Ectodermal cell (in vitro differentiated cells): Measurements from ENCODE around the gene FSTL3.
"Not testable (repeated sequence)": the region's sequence is repeated elsewhere in the genome, so short reads cannot be mapped to it uniquely, and the experiment has no call there.

Experiments
- H3K27ac ChIP-seq: 2 replicates; pipeline ENCODE4 v1.7.0; 2013; ENCODE audit warnings: mild to moderate bottlenecking, low read depth, low read length; ENCODE audit not compliant: insufficient read depth, poor library complexity, severe bottlenecking
- H3K27me3 ChIP-seq: 2 replicates; pipeline ENCODE4 v1.7.0; 2013; ENCODE audit warnings: mild to moderate bottlenecking, low read length; ENCODE audit not compliant: insufficient read depth, control insufficient read depth, poor library complexity, severe bottlenecking
- H3K36me3 ChIP-seq: one replicate; pipeline ENCODE4 v1.7.0; 2013; ENCODE audit warnings: low read length; ENCODE audit not compliant: control insufficient read depth, insufficient read depth
- H3K4me1 ChIP-seq: one replicate; pipeline ENCODE4 v1.7.0; 2013; ENCODE audit warnings: low read length; ENCODE audit not compliant: control insufficient read depth, insufficient read depth
- H3K4me3 ChIP-seq: 2 replicates; pipeline ENCODE4 v1.7.0; 2013; ENCODE audit warnings: low read depth, low read length, control low read depth; ENCODE audit not compliant: insufficient read depth
- H3K9me3 ChIP-seq: 2 replicates; pipeline ENCODE4 v1.7.0; 2013; ENCODE audit warnings: mild to moderate bottlenecking, low read length, moderate library complexity; ENCODE audit not compliant: control insufficient read depth
- WGBS, 2 experiments: methylation state at CpG; one replicate each; pipeline ENCODE4 v1.1.7; 2013; ENCODE audit warnings: missing lambda C conversion rate in 2 of 2; 5-methylcytosine and 5-hydroxymethylcytosine counted together

The FSTL3 gene

DNA sequence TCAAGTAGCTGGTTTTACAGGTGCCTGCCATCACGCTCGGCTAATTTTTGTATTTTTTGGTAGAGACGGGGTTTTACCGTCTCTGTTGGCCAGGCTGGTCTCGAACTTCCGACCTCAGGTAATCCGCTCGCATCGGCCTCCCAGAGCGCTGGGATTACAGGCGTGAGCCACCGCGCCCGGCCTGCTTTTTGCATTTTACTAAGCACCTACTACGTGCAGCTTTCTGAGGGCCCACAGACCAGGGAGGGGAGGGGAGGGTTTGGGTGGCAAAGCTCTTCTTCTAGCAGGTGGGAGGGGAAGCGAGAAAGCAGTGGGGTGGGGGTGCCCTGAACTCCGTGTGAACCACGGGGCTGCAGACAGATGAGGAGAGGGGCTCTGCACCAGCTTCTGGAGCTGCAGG lies 47.5 kb downstream of the FSTL3 start:
- no peaks in the 10 kb centered on the region for H3K27me3 ChIP-seq
- H3K4me1 ChIP-seq, result peaks cover under 1% of the 10 kb centered on the region
- no peak overlapping the region for H3K27ac ChIP-seq
- H3K36me3 ChIP-seq, result no peaks in the 10 kb centered on the region
- H3K9me3 ChIP-seq, result no peaks in the 10 kb centered on the region
- 91 to 94% methylated on average over 18 of the region's 18 CpGs for WGBS, 2 experiments
- no peak overlapping the region for H3K4me3 ChIP-seq

DNA sequence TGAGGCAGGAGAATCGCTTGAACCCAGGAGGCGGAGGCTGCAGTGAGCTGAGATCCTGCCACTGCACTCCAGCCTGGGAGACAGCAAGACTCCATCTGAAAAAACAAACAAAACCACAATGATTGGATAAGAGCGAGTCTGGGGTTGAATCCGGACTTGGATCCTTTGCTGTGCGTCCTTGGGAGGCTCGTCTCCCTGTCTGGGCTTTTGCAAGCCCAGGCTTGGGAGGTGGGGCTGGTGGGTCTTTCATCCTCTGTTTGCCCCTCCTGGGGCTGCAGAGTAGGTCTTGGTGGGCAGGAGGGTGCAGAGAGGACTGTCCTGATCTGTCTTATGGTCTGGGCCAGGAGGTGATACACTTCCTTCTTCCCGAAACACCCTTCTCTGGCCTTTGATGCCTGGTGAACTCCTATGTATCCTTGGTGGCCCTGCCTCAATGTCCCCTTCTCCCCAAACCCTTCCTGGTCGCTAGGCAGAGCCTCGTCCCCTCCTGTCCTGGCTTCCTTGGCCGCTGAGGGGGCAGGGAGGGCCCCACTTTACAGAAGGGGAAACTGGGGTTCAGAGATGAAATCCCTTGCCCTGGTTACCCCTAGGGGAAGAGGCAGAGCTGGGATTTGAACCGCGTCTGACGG lies 49.4 kb downstream of the FSTL3 start:
- Histone ChIP-seq H3K27ac (no peak overlapping the region), H3K27me3 (no peaks in the 10 kb centered on the region), H3K9me3 (no peaks in the 10 kb centered on the region), H3K4me1 (no peaks in the 10 kb centered on the region), H3K4me3 (no peak overlapping the region), H3K36me3 (no peaks in the 10 kb centered on the region)
- WGBS, 2 experiments, result 90 to 93% methylated on average over 13 of the region's 13 CpGs

DNA sequence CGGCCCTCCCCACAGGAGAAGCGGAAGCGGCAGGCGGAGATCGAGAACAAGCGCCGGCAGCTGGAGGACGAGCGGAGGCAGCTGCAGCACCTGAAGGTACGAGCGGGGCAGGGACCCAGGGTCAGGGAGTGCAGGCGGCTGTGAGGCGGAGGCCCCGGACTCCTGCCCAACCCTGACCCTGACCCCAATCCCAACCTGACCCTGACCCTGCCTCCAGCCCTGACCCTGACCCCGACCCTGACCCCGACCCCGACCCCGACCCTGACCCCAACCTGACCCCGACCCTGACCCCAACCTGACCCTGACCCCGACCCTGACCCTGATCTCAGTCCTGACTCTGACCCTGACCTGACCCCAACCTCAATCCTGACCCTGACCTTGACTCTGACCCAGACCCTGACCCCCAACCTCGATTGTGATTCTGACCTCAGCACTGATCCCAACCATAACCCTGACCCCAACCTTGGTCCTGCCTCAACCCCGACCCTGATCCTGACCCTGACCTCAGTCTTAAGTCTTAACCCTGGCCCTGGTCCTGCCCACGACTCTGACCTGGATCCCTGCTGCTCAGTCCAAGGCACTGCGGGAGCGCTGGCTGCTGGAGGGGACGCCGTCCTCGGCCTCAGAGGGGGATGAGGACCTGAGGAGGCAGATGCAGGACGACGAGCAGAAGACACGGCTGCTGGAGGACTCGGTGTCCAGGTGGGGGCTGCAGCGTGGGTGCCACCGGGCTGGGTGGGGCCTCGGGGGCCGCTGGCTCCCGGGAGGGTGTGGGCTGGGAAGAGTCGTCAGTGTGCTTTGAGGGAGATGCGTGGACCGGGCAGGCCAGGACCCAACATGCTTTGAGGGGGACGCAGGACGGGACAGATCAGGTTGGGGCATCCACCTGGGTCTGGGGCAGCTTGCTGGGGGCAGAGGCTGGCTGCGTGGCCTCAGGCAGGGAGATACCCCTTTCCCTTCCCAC lies 51.1 kb downstream of the FSTL3 start:
- 89% methylated on average over 43 of the region's 43 CpGs for WGBS, 2 experiments
- no peak overlapping the region for H3K4me3 ChIP-seq
- H3K27me3 ChIP-seq, result no peaks in the 10 kb centered on the region
- no peaks in the 10 kb centered on the region for H3K4me1 ChIP-seq
- no peaks in the 10 kb centered on the region for H3K9me3 ChIP-seq
- no peaks in the 10 kb centered on the region for H3K36me3 ChIP-seq
- no peak overlapping the region for H3K27ac ChIP-seq

DNA sequence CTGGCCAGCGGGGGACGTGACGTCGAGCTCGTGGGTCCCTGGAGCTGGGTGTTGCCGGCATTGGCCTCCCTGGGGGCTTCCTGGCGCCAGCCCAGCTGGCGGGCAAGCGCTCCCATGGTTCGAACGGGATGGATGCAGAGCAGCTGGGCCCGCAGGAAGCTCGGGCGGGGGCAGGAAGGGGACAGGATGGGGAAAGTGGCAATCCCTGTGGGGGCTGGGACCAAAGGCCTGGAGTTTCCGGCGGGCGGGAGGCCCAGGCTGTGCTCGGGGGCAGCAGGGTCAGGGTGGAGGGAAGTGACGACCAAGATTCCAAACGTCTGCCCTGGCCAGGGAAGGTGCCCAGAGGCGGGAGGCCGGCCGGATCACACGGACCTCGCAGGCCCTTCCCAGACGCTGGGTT lies 51.8 kb downstream of the FSTL3 start:
- 91 to 92% methylated on average over 26 of the region's 26 CpGs for WGBS, 2 experiments
- no peaks in the 10 kb centered on the region for H3K27me3 ChIP-seq

DNA sequence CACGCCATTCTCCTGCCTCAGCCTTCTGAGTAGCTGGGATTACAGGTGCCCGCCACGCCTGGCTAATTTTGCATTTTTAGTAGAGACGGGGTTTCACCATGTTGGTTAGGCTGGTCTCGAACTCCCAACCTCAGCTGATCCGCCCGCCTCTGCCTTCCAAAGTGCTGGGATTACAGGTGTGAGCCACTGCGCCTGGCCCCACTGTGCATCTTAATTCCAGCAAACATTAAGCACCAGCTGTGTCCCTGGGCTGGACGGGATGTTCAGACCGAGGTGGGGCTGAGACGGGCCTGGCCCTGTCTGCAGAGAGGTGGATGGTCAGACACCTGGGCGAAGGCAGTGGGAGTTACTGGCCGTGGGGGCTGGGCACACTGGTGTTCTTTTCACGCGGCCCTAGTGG lies 53.4 kb downstream of the FSTL3 start:
- not testable (repeated sequence) for H3K27me3 ChIP-seq, H3K36me3 ChIP-seq, H3K4me1 ChIP-seq, H3K4me3 ChIP-seq, H3K9me3 ChIP-seq, H3K27ac ChIP-seq
- 89 to 91% methylated on average over 15 of the region's 15 CpGs for whole genome bisulfite sequencing, 2 experiments

More for the DNA sequence above, 51.8 kb downstream of the FSTL3 start:
- H3K4me3 ChIP-seq, result no peak overlapping the region
- no peaks in the 10 kb centered on the region for H3K36me3 ChIP-seq
- no peaks in the 10 kb centered on the region for H3K4me1 ChIP-seq
- no peaks in the 10 kb centered on the region for H3K9me3 ChIP-seq
- no peak overlapping the region for H3K27ac ChIP-seq

DNA sequence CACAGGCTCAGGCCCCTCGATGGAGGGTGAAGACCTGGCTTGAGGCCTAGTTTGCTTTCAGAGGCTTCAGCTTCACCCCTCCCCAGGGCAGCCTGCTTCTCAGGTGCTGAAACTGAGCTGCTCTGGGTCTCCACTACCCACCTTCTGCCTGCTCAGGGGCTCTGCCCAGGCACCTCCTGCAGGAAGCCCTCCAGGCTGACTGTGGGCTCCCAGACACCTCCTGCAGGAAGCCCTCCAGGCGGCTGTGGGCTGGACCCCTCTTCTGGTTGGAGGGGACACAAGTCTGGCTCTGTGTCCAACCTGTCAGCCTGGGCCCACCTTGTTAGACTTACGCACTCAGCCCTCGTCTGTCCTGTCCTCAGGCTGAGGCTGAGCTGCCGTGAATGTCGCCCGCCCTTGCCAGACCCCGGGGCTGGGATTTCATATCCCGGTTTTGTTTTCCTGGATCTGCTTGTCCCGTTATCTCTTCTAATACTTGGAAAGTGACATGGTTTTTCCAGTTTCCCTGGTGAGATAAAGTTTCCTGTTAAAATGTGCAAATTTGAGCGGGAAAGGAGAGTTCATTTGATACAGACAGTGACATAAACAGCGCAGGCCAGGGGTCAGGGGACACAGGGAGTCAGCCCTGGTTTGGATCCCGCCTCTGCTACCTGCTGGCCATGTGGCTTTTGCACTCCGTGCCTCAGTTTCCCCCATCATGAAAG lies 53.9 kb downstream of the FSTL3 start:
- WGBS, 2 experiments, result 89 to 91% methylated on average over 14 of the region's 14 CpGs
- H3K4me1 ChIP-seq, result no peaks in the 10 kb centered on the region
- H3K27ac ChIP-seq, result no peak overlapping the region
- H3K36me3 ChIP-seq, result no peaks in the 10 kb centered on the region
- no peaks in the 10 kb centered on the region for H3K9me3 ChIP-seq
- H3K27me3 ChIP-seq, result no peaks in the 10 kb centered on the region
- no peak overlapping the region for H3K4me3 ChIP-seq

GRCh38 chr19:731000-731399 lies 54.8 kb downstream of the FSTL3 start:
- no peaks in the 10 kb centered on the region for H3K9me3 ChIP-seq
- H3K4me3 ChIP-seq, result no peak overlapping the region
- H3K36me3 ChIP-seq, result no peaks in the 10 kb centered on the region
- no peaks in the 10 kb centered on the region for H3K27me3 ChIP-seq
- H3K4me1 ChIP-seq, result no peaks in the 10 kb centered on the region
- H3K27ac ChIP-seq, result no peak overlapping the region
- WGBS, 2 experiments, result 92 to 94% methylated on average over 16 of the region's 16 CpGs

DNA sequence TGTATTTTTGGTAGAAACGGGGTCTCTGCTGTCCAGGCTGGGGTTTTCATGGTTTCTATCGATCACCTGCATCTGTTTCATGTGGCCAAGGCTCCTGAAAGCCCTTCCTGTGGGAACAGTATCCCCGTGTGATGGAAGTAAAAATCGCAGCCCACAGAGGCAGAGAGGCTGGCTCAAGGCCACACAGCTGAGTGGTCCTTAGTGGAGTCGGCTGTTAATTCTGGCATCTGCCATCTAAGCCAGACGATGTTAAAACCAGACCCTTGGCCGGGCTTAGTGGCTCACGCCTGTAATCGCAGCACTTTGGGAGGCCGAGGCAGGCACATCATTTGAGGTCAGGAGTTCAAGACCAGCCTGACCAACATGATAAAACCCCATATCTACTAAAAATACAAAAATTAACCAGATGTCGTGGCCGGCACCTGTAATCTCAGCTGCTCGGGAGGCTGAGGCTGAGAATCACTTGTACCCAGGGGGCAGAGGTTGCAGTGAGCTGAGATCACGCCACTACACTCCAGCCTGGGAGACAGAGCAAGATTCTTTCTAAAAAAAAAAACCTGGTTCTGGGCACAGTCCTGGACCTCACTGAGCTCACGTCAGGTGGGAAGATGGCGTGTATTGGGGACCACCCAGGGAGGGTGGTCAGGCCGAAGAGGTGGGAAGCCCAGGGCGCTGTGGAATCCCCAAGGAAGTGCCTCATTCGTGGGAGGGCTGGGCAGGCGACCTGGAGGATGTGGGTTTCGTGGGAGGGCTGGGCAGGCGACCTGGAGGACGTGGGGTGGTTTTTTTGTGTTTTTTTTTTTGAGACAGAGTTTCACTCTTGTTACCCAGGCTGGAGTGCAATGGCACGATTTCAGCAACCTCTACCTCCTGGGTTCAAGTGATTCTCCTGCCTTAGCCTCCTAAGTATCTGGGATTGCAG lies 56.2 kb downstream of the FSTL3 start:
- H3K27me3 ChIP-seq, result no peaks in the 10 kb centered on the region
- WGBS, 2 experiments, result 94 to 95% methylated on average over 24 of the region's 24 CpGs
- no peaks in the 10 kb centered on the region for H3K4me1 ChIP-seq

More for the DNA sequence above, 56.2 kb downstream of the FSTL3 start:
- Histone ChIP-seq H3K4me3 (no peak overlapping the region), H3K36me3 (no peaks in the 10 kb centered on the region), H3K27ac (no peak overlapping the region), H3K9me3 (no peaks in the 10 kb centered on the region)
